Posterior cingulate gyrus (tissue), 11 donors: ENCODE data around the gene ELMO1.

Source experiments
- DNase-seq, 10 donors: peaks; one replicate each; pipeline versions ENCODE4 v3.0.0 to v3.0.0-alpha.2; 2020 to 2021; ENCODE audit warnings: mixed read lengths in 3 of 10
- intact Hi-C: fragments of 100-400 bp; cut with DNase I; formaldehyde crosslinking; loops from one replicate; pipeline ENCODE4 v1.15.1; 2023

The ELMO1 gene

GRCh38 chr7:37062560-37062859, 386.2 kb downstream of the ELMO1 start:
- DNase-seq, result no peak
- intact Hi-C loops, result no loop called here

GRCh38 chr7:37061849-37062559, 386.7 kb downstream of the ELMO1 start:
- intact Hi-C loops, result no loop called here
- no peak for DNase-seq

GRCh38 chr7:37056234-37056912, 392.3 kb downstream of the ELMO1 start:
- no peak for DNase-seq

GRCh38 chr7:37054624-37055241, 393.9 kb downstream of the ELMO1 start:
- no peak for DNase-seq
- intact Hi-C loops, result no loop called here

More at GRCh38 chr7:37056234-37056912, 392.3 kb downstream of the ELMO1 start:
- intact Hi-C loops, result no loop called here

- peak in 2 of 10 donors; percentile 13 to 19 for DNase-seq
- intact Hi-C loops, result no loop called here
These were observed 396.0 kb downstream of the ELMO1 start for GRCh38 chr7:37052705-37053104.

GRCh38 chr7:37050801-37051200, 397.9 kb downstream of the ELMO1 start:
- no peak for DNase-seq

GRCh38 chr7:37048674-37049073, 400.0 kb downstream of the ELMO1 start:
- no peak for DNase-seq

More at GRCh38 chr7:37050801-37051200, 397.9 kb downstream of the ELMO1 start:
- intact Hi-C loops, result no loop called here

GRCh38 chr7:37047260-37047659, 401.4 kb downstream of the ELMO1 start:
- no peak for DNase-seq
- intact Hi-C loops, result no loop called here

More at GRCh38 chr7:37048674-37049073, 400.0 kb downstream of the ELMO1 start:
- intact Hi-C loops, result no loop called here

GRCh38 chr7:37046531-37047079, 402.1 kb downstream of the ELMO1 start:
- intact Hi-C loops, result no loop called here
- no peak for DNase-seq

GRCh38 chr7:37045681-37046179, 402.9 kb downstream of the ELMO1 start:
- intact Hi-C loops, result no loop called here
- no peak for DNase-seq

GRCh38 chr7:37041461-37041860, 407.2 kb downstream of the ELMO1 start:
- intact Hi-C loops, result no loop called here
- no peak for DNase-seq

- DNase-seq, result no peak
- intact Hi-C loops, result no loop called here
These were observed 408.3 kb downstream of the ELMO1 start for GRCh38 chr7:37040330-37040729.

- intact Hi-C loops, result no loop called here
- no peak for DNase-seq
These were observed 409.4 kb downstream of the ELMO1 start for GRCh38 chr7:37039131-37039749.

GRCh38 chr7:37038706-37039105, 410.0 kb downstream of the ELMO1 start:
- DNase-seq, result no peak
- intact Hi-C loops, result no loop called here

GRCh38 chr7:37037286-37037685, 411.4 kb downstream of the ELMO1 start:
- DNase-seq, result no peak
- intact Hi-C loops, result no loop called here

- intact Hi-C loops, result no loop called here
- DNase-seq, result no peak
These were observed 413.0 kb downstream of the ELMO1 start for GRCh38 chr7:37035631-37036030.

- intact Hi-C loops, result no loop called here
- DNase-seq, result no peak
These were observed 415.5 kb downstream of the ELMO1 start for GRCh38 chr7:37033141-37033540.

GRCh38 chr7:37032258-37032601, 416.4 kb downstream of the ELMO1 start:
- no peak for DNase-seq
- intact Hi-C loops, result no loop called here

GRCh38 chr7:37031571-37032257, 416.9 kb downstream of the ELMO1 start:
- DNase-seq, result peak in 5 of 10 donors; percentile 40 to 84 (median 54)
- intact Hi-C loops, result no loop called here

GRCh38 chr7:37028909-37029440, 419.7 kb downstream of the ELMO1 start:
- intact Hi-C loops, result no loop called here
- no peak for DNase-seq
